ENCODE results near the gene HRC. TPM values are rescaled to one million over a fixed set of nuclear protein-coding genes. Genes with fewer than 3 reads are reported as not detected.

HRC gene
- total and polyA plus RNA-seq, 4 experiments from 2014 or later: not detected

DNA sequence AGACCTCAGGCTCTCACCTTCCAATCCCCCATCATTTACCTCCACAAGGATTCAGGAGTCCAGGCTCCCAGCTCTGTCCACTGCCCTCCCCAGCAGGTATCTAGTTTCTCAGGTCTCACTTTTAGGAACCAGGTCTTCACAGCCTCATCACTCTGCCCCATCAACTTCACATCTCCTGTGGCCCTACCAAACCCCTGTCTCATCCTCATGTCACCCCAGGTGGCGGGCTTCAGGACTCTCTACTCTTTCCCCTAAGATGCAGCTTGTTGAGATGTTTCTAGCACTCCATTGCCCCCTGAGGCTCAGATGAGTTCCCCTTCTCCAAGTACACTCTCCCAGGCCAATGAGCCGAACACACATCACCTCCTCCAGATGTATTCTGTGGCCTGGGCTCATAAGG, 34.3 kb downstream of the HRC start:
- Histone ChIP-seq H3K4me3 (ENCODE audit: low read length in 2 of 2) (no peak overlapping the region), H3K36me3 (ENCODE audit: insufficient read depth, low read length) (no peaks in the 10 kb centered on the region), H3K9me3 (ENCODE audit: control insufficient read depth in 1 of 2, low read length in 2 of 2) (no peaks in the 10 kb centered on the region), H3K27ac (ENCODE audit: low read depth, low read length) (no peak overlapping the region), H3K27me3 (ENCODE audit: insufficient read depth, low read length) (no peaks in the 10 kb centered on the region), H3K4me1 (ENCODE audit: insufficient read depth, low read length) (peaks cover 28% of the 10 kb centered on the region)
- H3K27ac Mint-ChIP-seq: peak overlapping the region in 6 of 7 donors; percentile 13 to 87 (median 52)
- H3K9me3 Mint-ChIP-seq: peaks cover 0 to 3% (median 0%) of the 10 kb centered on the region in 8 donors
- intact Hi-C loops (cut with micrococcal nuclease): no loop called here
- ChIA-PET POLR2A (ENCODE audit: partially characterized antibody) (interaction anchor here (0.9 to 1.5 kb wide), 3 partner anchors 9 to 20 kb away, joined by 3 to 5 read pairs (median 3); no protein-coding TSS in a partner anchor), CTCF (ENCODE audit: partially characterized antibody) (interaction anchor here (1.5 to 2.0 kb wide), 3 partner anchors 15 to 26 kb away, joined by 4 to 6 read pairs (median 4); no protein-coding TSS in a partner anchor)
- H3K4me3 Mint-ChIP-seq: peak overlapping the region; percentile 71 to 86 (median 79)
- peaks cover 18 to 38% (median 28%) of the 10 kb centered on the region in 4 donors for H3K4me1 Mint-ChIP-seq
- H3K27me3 Mint-ChIP-seq: no peaks in the 10 kb centered on the region
- no peaks in the 10 kb centered on the region for H3K36me3 Mint-ChIP-seq
- peak in 1 of 5 donors; percentile 24 for DNase-seq

DNA sequence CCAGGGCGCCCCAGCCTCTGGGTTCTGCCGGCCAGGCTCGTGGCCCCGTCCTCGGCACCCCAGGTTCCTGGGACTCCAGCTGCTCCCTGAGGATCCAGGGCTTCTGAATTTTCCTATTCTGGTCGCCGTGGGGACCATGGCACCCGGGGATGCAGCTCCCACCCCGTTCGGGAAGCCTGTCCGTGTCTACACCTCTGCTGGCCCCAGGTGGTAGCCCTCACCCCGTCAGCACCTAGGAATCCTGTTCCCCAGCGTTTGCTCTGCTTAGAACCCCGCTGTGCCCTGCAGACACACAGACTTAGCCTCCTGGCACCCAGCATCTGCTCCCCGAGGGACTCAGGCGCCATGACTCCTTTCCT, 34.9 kb downstream of the HRC start:
- H3K4me1 ChIP-seq (ENCODE audit: insufficient read depth, low read length): peaks cover 28% of the 10 kb centered on the region
- H3K4me3 ChIP-seq (ENCODE audit: low read length in 2 of 2): peak overlapping the region in 1 of 2 donors; percentile 73
- CTCF ChIA-PET (ENCODE audit: partially characterized antibody): interaction anchor here (1.0 to 2.0 kb wide), 4 partner anchors 8 to 127 kb away, joined by 3 to 6 read pairs (median 4); partner anchors contain the start of genes GYS1 and RUVBL2
- H3K27ac Mint-ChIP-seq: peak overlapping the region in 5 of 7 donors; percentile 32 to 87 (median 76)
- no peaks in the 10 kb centered on the region for H3K9me3 ChIP-seq (ENCODE audit: control insufficient read depth in 1 of 2, low read length in 2 of 2)
- H3K4me3 Mint-ChIP-seq: peak overlapping the region; percentile 71 to 86 (median 79)
- H3K36me3 ChIP-seq (ENCODE audit: insufficient read depth, low read length): no peaks in the 10 kb centered on the region
- no peaks in the 10 kb centered on the region for H3K27me3 Mint-ChIP-seq
- POLR2A ChIA-PET (ENCODE audit: partially characterized antibody): interaction anchor here (0.8 to 1.5 kb wide), 6 partner anchors 8 to 24 kb away, joined by 3 to 9 read pairs (median 3); no protein-coding TSS in a partner anchor
- H3K9me3 Mint-ChIP-seq: peaks cover 0 to 3% (median 0%) of the 10 kb centered on the region in 8 donors
- H3K27me3 ChIP-seq (ENCODE audit: insufficient read depth, low read length): no peaks in the 10 kb centered on the region
- no peak overlapping the region for H3K27ac ChIP-seq (ENCODE audit: low read depth, low read length)
- H3K36me3 Mint-ChIP-seq: no peaks in the 10 kb centered on the region
- peak in 1 of 5 donors; percentile 44 for DNase-seq
- peaks cover 18 to 38% (median 30%) of the 10 kb centered on the region in 4 donors for H3K4me1 Mint-ChIP-seq
- intact Hi-C loops (cut with micrococcal nuclease): no loop called here

DNA sequence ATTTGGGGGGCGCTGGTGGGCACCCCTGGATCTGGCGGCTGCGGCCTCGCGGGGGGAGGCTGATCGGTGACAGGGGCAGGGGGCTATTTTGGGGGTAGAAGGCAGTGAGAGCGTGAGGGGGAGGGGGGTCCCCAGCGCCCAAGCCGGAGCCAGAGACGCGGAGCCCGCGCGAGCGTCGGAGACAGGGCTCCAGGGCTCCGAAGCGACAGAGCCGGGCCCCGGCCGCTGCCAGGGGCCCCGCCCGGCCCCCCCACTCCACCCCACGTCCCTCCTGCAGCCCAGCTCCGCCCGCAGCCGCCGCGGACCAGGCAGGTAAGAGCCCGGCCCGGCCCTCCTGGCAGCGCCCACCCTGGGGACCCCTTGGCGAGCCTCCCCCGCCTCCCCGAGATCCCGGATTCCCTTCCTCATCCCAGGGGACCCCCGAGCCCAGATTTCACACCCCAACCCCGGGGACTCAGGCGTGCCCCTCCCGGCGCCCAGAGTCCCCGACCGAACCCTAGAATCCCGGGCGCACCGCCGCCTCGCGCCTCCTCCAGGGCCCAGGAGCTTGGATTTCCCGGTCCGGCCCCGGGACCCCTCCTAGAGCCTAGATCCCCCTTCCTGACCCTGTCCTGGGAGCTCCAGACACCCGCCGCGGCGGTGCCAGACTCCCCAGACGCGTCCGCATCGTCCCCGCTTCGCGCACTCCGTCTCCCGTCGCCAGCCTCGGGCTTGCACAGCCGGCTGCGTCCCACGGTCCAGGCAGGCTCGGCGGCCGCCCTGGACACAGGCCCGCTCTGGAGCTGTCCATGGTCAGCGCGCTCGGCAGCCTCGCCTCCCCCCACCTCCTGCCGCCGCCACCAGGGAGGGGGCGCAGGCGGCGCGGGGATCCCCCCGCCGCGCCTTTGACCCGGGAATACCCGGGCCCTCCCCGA, 35.5 kb downstream of the HRC start, which contains the start of gene PPFIA3:
Gene PPFIA3, plus strand, starts transcription at position 134 of the 914 bp plus-strand sequence. CDS start 8,330 bp downstream, outside the sequence.
- intact Hi-C loops (cut with micrococcal nuclease): loop anchor here (1.0 to 5.0 kb wide), 4 partner anchors 9 to 333 kb away; partner anchors contain the start of genes ALDH16A1, GYS1, PIH1D1 and RUVBL2
- POLR2A ChIA-PET (ENCODE audit: partially characterized antibody): interaction anchor here (0.8 to 1.5 kb wide), 6 partner anchors 8 to 24 kb away, joined by 3 to 9 read pairs (median 3); no protein-coding TSS in a partner anchor

DNA sequence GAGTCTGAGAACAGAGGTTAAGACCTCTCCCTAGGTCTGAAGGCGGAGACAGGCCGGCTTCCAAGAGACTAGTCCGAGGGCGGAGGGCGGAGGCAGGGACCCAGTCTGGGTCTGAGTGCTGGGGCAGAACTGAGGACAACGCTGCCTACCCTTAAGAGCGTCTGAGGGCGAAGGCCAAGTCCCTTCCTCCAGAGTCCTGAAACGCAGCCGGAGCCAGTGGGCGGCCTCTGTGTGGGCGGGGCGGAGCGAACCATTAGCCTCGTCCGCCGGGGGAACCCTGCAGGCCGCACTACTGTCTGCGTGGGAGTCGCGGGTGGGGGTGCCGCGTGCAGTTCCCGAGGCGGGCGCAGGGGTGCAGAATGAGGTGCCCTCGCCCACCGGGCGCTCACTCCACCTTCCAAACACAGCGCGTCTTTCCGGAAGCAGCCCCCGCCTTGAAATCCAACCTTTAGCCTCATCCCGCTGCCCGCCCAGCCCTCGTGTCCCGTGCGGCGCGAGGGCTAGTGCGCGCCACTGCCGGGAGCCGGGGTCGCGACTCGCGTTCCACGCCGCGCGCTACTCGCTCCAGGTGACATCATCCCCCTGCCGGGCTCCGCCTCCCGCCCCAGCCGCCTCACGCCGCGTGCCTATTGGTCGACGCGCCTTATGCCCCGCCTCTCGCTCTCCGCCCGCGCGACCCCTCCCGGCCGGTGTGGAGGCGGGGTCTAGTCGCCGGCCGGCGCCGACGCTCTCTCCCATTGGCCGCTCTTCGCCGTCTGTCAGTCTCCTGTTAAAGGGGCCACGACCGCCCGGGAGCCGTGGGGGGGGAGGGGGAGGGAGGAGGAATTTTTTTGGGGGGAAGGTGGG, 36.4 kb downstream of the HRC start, which contains the start of gene C19orf73:
Gene C19orf73, minus strand, starts transcription at position 579 of the 846 bp plus-strand sequence. Its CDS starts 121 bp downstream, at position 458.
- Mint-ChIP-seq H3K27ac (peak within 1 kb of the TSS; percentile 90 to 96 (median 94)), H3K27me3 (no peaks in the 10 kb centered on the region), H3K4me3 (peak within 1 kb of the TSS; percentile 83 to 93 (median 88)), H3K4me1 (peaks cover 22 to 42% (median 36%) of the 10 kb centered on the region in 4 donors), H3K36me3 (peaks cover 0 to 2% of the 10 kb centered on the region in 2 donors), H3K9me3 (peaks cover 0 to 3% (median 0%) of the 10 kb centered on the region in 8 donors)
- Histone ChIP-seq H3K9me3 (ENCODE audit: control insufficient read depth in 1 of 2, low read length in 2 of 2) (no peaks in the 10 kb centered on the region), H3K36me3 (ENCODE audit: insufficient read depth, low read length) (no peaks in the 10 kb centered on the region), H3K4me1 (ENCODE audit: insufficient read depth, low read length) (peaks cover 31% of the 10 kb centered on the region), H3K27ac (ENCODE audit: low read depth, low read length) (peak within 1 kb of the TSS; percentile 79), H3K27me3 (ENCODE audit: insufficient read depth, low read length) (no peaks in the 10 kb centered on the region), H3K4me3 (ENCODE audit: low read length in 2 of 2) (peak within 1 kb of the TSS; percentile 73 to 78)
- ChIA-PET CTCF (ENCODE audit: partially characterized antibody) (interaction anchor here (0.6 to 2.9 kb wide), 4 partner anchors 8 to 1354 kb away, joined by 3 to 11 read pairs (median 6); no protein-coding TSS in a partner anchor), POLR2A (ENCODE audit: partially characterized antibody) (interaction anchor here (1.5 to 3.0 kb wide), 3 partner anchors 9 to 31 kb away, joined by 8 to 9 read pairs (median 9); no protein-coding TSS in a partner anchor)
- DNase-seq: peak; percentile 94 to 98 (median 97)
- intact Hi-C loops (cut with micrococcal nuclease): loop anchor here (1.0 to 5.0 kb wide), 4 partner anchors 10 to 334 kb away; partner anchors contain the start of genes ALDH16A1, GYS1, PIH1D1 and RUVBL2

More for the DNA sequence above, 35.5 kb downstream of the HRC start, which contains the start of gene PPFIA3:
- peak within 1 kb of the TSS; percentile 83 to 93 (median 88) for H3K4me3 Mint-ChIP-seq
- H3K4me1 Mint-ChIP-seq: peaks cover 20 to 39% (median 33%) of the 10 kb centered on the region in 4 donors
- peak within 1 kb of the TSS; percentile 90 to 96 (median 94) for H3K27ac Mint-ChIP-seq
- H3K27me3 ChIP-seq (ENCODE audit: insufficient read depth, low read length): no peaks in the 10 kb centered on the region
- peak within 1 kb of the TSS; percentile 79 for H3K27ac ChIP-seq (ENCODE audit: low read depth, low read length)
- peak in 2 of 5 donors; percentile 23 to 46 for DNase-seq
- H3K4me1 ChIP-seq (ENCODE audit: insufficient read depth, low read length): peaks cover 28% of the 10 kb centered on the region
- H3K27me3 Mint-ChIP-seq: no peaks in the 10 kb centered on the region
- CTCF ChIA-PET (ENCODE audit: partially characterized antibody): interaction anchor here (0.6 to 2.0 kb wide), 4 partner anchors 8 to 1355 kb away, joined by 3 to 4 read pairs (median 4); partner anchors contain the start of genes GYS1 and RUVBL2
- no peaks in the 10 kb centered on the region for H3K36me3 Mint-ChIP-seq
- no peaks in the 10 kb centered on the region for H3K9me3 ChIP-seq (ENCODE audit: control insufficient read depth in 1 of 2, low read length in 2 of 2)
- peaks cover 0 to 3% (median 0%) of the 10 kb centered on the region in 8 donors for H3K9me3 Mint-ChIP-seq
- no peaks in the 10 kb centered on the region for H3K36me3 ChIP-seq (ENCODE audit: insufficient read depth, low read length)
- peak within 1 kb of the TSS; percentile 73 to 78 for H3K4me3 ChIP-seq (ENCODE audit: low read length in 2 of 2)

DNA sequence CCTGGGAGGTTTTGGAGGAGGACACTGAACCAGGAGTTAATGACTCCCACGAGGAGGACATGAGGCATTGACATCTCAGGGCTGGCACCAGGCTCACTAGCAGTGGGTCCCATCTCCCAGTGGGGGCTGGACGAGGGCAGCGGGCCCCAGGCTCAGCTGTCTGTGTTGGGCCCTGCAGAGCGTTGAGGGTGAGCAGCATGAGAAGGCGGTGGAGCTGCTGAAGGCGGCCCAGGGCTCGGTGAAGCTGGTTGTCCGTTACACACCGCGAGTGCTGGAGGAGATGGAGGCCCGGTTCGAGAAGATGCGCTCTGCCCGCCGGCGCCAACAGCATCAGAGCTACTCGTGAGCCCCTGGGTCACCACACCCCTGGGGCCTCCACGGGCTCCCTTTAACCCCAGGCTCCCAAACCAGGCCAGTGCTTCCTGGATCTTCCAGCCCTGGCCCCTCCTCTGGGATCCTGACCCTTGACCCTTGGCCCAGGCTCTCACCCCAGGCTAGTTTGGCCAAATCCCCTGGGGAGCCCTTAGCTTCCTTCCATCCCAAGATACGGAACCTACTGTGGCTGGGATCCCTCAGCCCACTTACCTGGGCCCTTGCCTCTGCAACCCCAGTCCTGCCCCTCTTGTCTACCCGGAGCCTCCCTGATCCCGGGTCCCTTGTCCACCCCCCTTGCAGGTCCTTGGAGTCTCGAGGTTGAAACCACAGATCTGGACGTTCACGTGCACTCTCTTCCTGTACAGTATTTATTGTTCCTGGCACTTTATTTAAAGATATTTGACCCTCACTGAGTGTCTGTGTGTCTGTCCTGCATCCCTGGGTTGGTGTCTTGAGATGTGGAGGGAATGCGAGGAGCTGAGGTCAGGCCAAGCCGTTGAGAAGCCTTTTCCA, 37.3 kb downstream of the HRC start:
- Mint-ChIP-seq H3K4me3 (peak overlapping the region; percentile 83 to 93 (median 88)), H3K27ac (peak overlapping the region; percentile 90 to 96 (median 94)), H3K4me1 (peaks cover 29 to 49% (median 41%) of the 10 kb centered on the region in 4 donors), H3K27me3 (no peaks in the 10 kb centered on the region), H3K36me3 (peaks cover 0 to 4% of the 10 kb centered on the region in 2 donors), H3K9me3 (peaks cover 0 to 3% (median 0%) of the 10 kb centered on the region in 8 donors)
- peak overlapping the region; percentile 73 to 78 for H3K4me3 ChIP-seq (ENCODE audit: low read length in 2 of 2)
- CTCF ChIA-PET (ENCODE audit: partially characterized antibody): interaction anchor here (0.9 to 2.9 kb wide), 5 partner anchors 9 to 124 kb away, joined by 3 to 11 read pairs (median 5); partner anchors contain the start of genes GYS1 and RUVBL2
- H3K4me1 ChIP-seq (ENCODE audit: insufficient read depth, low read length): peaks cover 34% of the 10 kb centered on the region
- no peaks in the 10 kb centered on the region for H3K27me3 ChIP-seq (ENCODE audit: insufficient read depth, low read length)
- peak in 1 of 5 donors; percentile 44 for DNase-seq
- POLR2A ChIA-PET (ENCODE audit: partially characterized antibody): interaction anchor here (1.7 to 3.0 kb wide), 2 partner anchors 10 to 32 kb away, joined by 8 to 9 read pairs; no protein-coding TSS in a partner anchor
- intact Hi-C loops (cut with micrococcal nuclease): loop anchor here (2.0 to 5.0 kb wide), 3 partner anchors 29 to 334 kb away; partner anchors contain the start of genes ALDH16A1, GYS1, PIH1D1 and RUVBL2
- peak overlapping the region; percentile 79 for H3K27ac ChIP-seq (ENCODE audit: low read depth, low read length)
- H3K9me3 ChIP-seq (ENCODE audit: control insufficient read depth in 1 of 2, low read length in 2 of 2): no peaks in the 10 kb centered on the region
- no peaks in the 10 kb centered on the region for H3K36me3 ChIP-seq (ENCODE audit: insufficient read depth, low read length)
